GM12878 (cell line): ENCODE results near the gene GRIK3. TPM values are rescaled to one million over a fixed set of nuclear protein-coding genes. Genes with fewer than 3 reads are reported as not detected.

Source experiments
- ATAC-seq: fragments of 200-7000 bp; cut with Tn5 transposase; 3 replicates; pipeline ENCODE4 v1.9.1; 2020; ENCODE audit warnings: mild to moderate bottlenecking, moderate library complexity
- BruUV-seq: library from RNA; stranded (reverse); fragments of 400-500 nt; replicated peaks from 2 replicates; lab custom pipeline; 2021; lab: Mats Ljungman, UMichigan
- CTCF ChIA-PET: fragments of 300-600 bp; sonication (Branson Sonifier 250); formaldehyde crosslinking; extraction: SDS; loops from one replicate; lab custom pipeline; 2021; ENCODE audit warnings: inconsistent platforms; lab: Yijun Ruan, JAX
- POLR2A ChIA-PET: fragments of 350-600 bp; formaldehyde crosslinking; extraction: SDS; loops from one replicate; lab custom pipeline; 2021; ENCODE audit warnings: inconsistent platforms; lab: Charles Lee
- RAD21 ChIA-PET: fragments of 300-600 bp; sonication (Branson Sonifier 250); formaldehyde crosslinking; loops from one replicate; lab custom pipeline; 2023; ENCODE audit warnings: antibody characterized with exemption; ENCODE audit not compliant: unreplicated experiment; lab: Charles Lee
- SMC1A ChIA-PET: fragments of 300-600 bp; sonication (Branson Sonifier 250); formaldehyde crosslinking; loops from one replicate; lab custom pipeline; 2023; ENCODE audit not compliant: unreplicated experiment, uncharacterized antibody; lab: Charles Lee
- DNase-seq: peaks from one replicate; pipeline ENCODE4 v3.0.0-alpha.2; 2011; ENCODE audit warnings: low read depth, low spot score
- FAIRE-seq: peaks from 3 replicates; lab custom pipeline; 2011; peaks lifted over from hg19 to GRCh38; lab: Jason Lieb, UNC
- H2AFZ ChIP-seq: 2 replicates; pipeline ENCODE4 v1.6.0; 2011; ENCODE audit warnings: low read depth, low read length, control low read depth; ENCODE audit not compliant: control insufficient read depth
- H3K27ac ChIP-seq: 2 replicates; pipeline ENCODE4 v1.5.1; 2011; ENCODE audit warnings: control low read depth; ENCODE audit not compliant: control insufficient read depth, insufficient read depth
- H3K27me3 ChIP-seq, 2 experiments: replicated peaks in 1 of 2; 2 replicates each; pipeline versions ENCODE4 v1.6.0 to v1.6.1; 2011; ENCODE audit warnings: low read length in 1 of 2; ENCODE audit not compliant: control insufficient read depth in 2 of 2, insufficient read depth in 2 of 2
- H3K36me3 ChIP-seq, 2 experiments: 2 replicates each; pipeline ENCODE4 v1.5.1; 2011; ENCODE audit warnings: low read length in 1 of 2; ENCODE audit not compliant: control insufficient read depth in 2 of 2, insufficient read depth in 2 of 2
- H3K4me1 ChIP-seq: 2 replicates; pipeline ENCODE4 v1.6.1; 2011; ENCODE audit warnings: mild to moderate bottlenecking, low read length, moderate library complexity, mixed read lengths; ENCODE audit not compliant: control insufficient read depth, insufficient read depth
- H3K4me2 ChIP-seq: 2 replicates; pipeline ENCODE4 v1.6.0; 2011; ENCODE audit warnings: control low read depth; ENCODE audit not compliant: control insufficient read depth, insufficient read depth
- H3K4me3 ChIP-seq: fragments of 200-600 bp; sonication (generic); 2 replicates; pipeline ENCODE4 v1.5.1; 2016
- H3K79me2 ChIP-seq: 2 replicates; pipeline ENCODE4 v1.6.0; 2011; ENCODE audit warnings: low read length; ENCODE audit not compliant: control insufficient read depth, insufficient read depth
- H3K9ac ChIP-seq: 2 replicates; pipeline ENCODE4 v1.8.0; 2011; ENCODE audit warnings: low read length, control low read depth, mixed read lengths; ENCODE audit not compliant: control insufficient read depth, insufficient read depth
- H3K9me3 ChIP-seq: replicated peaks from 3 replicates; pipeline ENCODE4 v1.5.1; 2011; ENCODE audit warnings: mild to moderate bottlenecking, low read length; ENCODE audit not compliant: control insufficient read depth, insufficient read depth
- H4K20me1 ChIP-seq: 2 replicates; pipeline ENCODE4 v1.6.0; 2011; ENCODE audit not compliant: control insufficient read depth, insufficient read depth
- ASH2L ChIP-seq: fragments of 300-600, 200-600 bp; sonication (generic); IDR thresholded peaks from 2 replicates; pipeline ENCODE4 v1.6.1; 2017; ENCODE audit warnings: low read depth, mild to moderate bottlenecking, borderline replicate concordance
- CEBPB ChIP-seq, 2 experiments: fragments of 150-350 bp in 1 of 2; IDR thresholded peaks; 2 replicates each; pipeline ENCODE4 v1.6.1; 2012 to 2014; ENCODE audit warnings: low read depth in 2 of 2, low read length in 2 of 2, borderline replicate concordance in 1 of 2, inconsistent platforms in 1 of 2
- HDGF ChIP-seq: fragments of 450-650 bp; IDR thresholded peaks from 2 replicates; pipeline ENCODE4 v1.6.1; 2016; ENCODE audit warnings: antibody characterized with exemption
- JUND ChIP-seq: IDR thresholded peaks from 2 replicates; pipeline ENCODE4 v1.6.1; 2012; ENCODE audit warnings: low read depth, mild to moderate bottlenecking, low read length, improper control_type of control experiment, moderate library complexity
- NBN ChIP-seq: fragments of 450-650 bp; IDR thresholded peaks from 2 replicates; pipeline ENCODE4 v1.6.1; 2016
- NR2C1 ChIP-seq: fragments of 450-650 bp; IDR thresholded peaks from 2 replicates; pipeline ENCODE4 v1.6.1; 2017; ENCODE audit warnings: antibody characterized with exemption, mild to moderate bottlenecking, moderate library complexity
- POLR2AphosphoS2 ChIP-seq: IDR thresholded peaks from 2 replicates; pipeline ENCODE4 v1.6.1; 2011; ENCODE audit warnings: low read depth, mild to moderate bottlenecking, low read length, improper control_type of control experiment, moderate library complexity
- SREBF1 ChIP-seq: IDR thresholded peaks from 2 replicates; pipeline ENCODE4 v1.6.1; 2012; ENCODE audit warnings: mild to moderate bottlenecking, low read length
- STAT1 ChIP-seq: fragments of 450-650 bp; conservative IDR thresholded peaks from 2 replicates; pipeline ENCODE4 v1.6.1; 2014; ENCODE audit warnings: antibody characterized with exemption, mild to moderate bottlenecking
- TCF3 ChIP-seq: IDR thresholded peaks from 2 replicates; pipeline ENCODE4 v1.6.1; 2012; ENCODE audit warnings: low read depth, mild to moderate bottlenecking, low read length, borderline replicate concordance; ENCODE audit not compliant: insufficient read depth
- ZNF207 ChIP-seq: fragments of 450-650 bp; IDR thresholded peaks from 2 replicates; pipeline ENCODE4 v1.6.1; 2014; ENCODE audit warnings: antibody characterized with exemption, mild to moderate bottlenecking, borderline replicate concordance
- WGBS: methylation state at CpG from one replicate; pipeline ENCODE4 v1.1.6; 2016; ENCODE audit warnings: low lambda C conversion rate; ENCODE audit not compliant: insufficient replicate concordance, insufficient coverage; ENCODE audit errors: missing lambda C conversion rate; 5-methylcytosine and 5-hydroxymethylcytosine counted together
- in situ Hi-C: fragments of 300-500 bp; cut with MboI; formaldehyde crosslinking; loops from 9 replicates; pipeline ENCODE4 v1.14.3; 2018; ENCODE audit warnings: mixed read lengths
- intact Hi-C: fragments of 100-400 bp; cut with micrococcal nuclease; formaldehyde crosslinking; loops from one replicate; pipeline ENCODE4 v1.14.2; 2022; ENCODE audit not compliant: unreplicated experiment
- polyA plus RNA-seq, 11 experiments: library from polyadenylated mRNA; depleted of rRNA in 4 of 11; unstranded in 6 of 11; stranded (reverse) in 5 of 11; fragments of >200 nt; fragmentation: Nextera tagmentation in 4 of 11; fragmentation: Illumina TruSeq in 1 of 11; extraction: Ambion mirVana in 4 of 11; extraction: Trizol in 1 of 11; gene quantifications; 1 replicate in 1 of 11; 2 replicates in 10 of 11; pipeline versions ENCODE4 v1.2.1 to v1.2.3, GENCODE V29; 2011 to 2016; ENCODE audit warnings: inconsistent platforms in 2 of 11, missing spikeins in 2 of 11, low read depth in 1 of 11
- total RNA-seq, 4 experiments: library from RNA; depleted of rRNA in 3 of 4; stranded (reverse); fragments of >200 nt in 3 of 4; fragmentation: Illumina TruSeq in 1 of 4; extraction: Trizol in 1 of 4; gene quantifications; 2 replicates each; pipeline versions ENCODE4 v1.2.1 to v1.2.3, GENCODE V29; 2013 to 2021
- TF ChIP-seq, protein P1 (sequence below): fragments of 150-350 bp; IDR thresholded peaks from 2 replicates; pipeline ENCODE4 v1.6.1; 2014; ENCODE audit warnings: mild to moderate bottlenecking, low read depth, low read length
- TF ChIP-seq, protein P2 (sequence below): fragments of 450-650 bp; IDR thresholded peaks from 2 replicates; pipeline ENCODE4 v1.6.1; 2017; ENCODE audit warnings: antibody characterized with exemption, mild to moderate bottlenecking, moderate library complexity
- TF ChIP-seq, protein P3 (sequence below): fragments of 450-650 bp; IDR thresholded peaks from 2 replicates; pipeline ENCODE4 v1.6.1; 2017; ENCODE audit warnings: mild to moderate bottlenecking, moderate library complexity
- TF ChIP-seq, protein P4 (sequence below): fragments of 450-650 bp; IDR thresholded peaks from 2 replicates; pipeline ENCODE4 v1.6.1; 2016; ENCODE audit warnings: mild to moderate bottlenecking

The GRIK3 gene
- total and polyA plus RNA-seq, 10 of the 15 experiments (the other 5 are each of a cell fraction or from before 2014, with no cell fraction given) = not detected

DNA sequence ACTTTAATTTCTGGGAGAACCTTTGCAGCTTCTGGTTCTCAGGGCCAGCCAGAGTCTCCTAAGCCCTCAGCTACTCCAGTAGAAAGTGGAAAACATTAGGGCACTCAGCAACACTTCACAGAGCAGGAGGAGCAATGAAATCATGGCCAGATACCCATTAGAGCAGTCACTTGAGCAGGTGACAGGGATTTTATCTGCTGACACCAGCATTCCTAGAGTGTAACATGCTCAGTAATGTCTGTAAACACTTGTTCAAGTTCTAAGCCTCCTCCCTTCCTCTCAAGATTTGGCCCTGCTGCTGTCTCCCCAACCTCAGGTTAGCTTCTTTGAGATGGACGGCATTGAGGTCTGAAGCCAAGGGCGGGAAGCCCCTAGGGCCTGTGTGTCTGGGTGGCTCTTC, 218.0 kb downstream of the GRIK3 start:
- intact Hi-C loops = no loop called here
- ATAC-seq = no peak
- CTCF ChIA-PET = no interaction called here
- no peak overlapping the region for H3K4me3 ChIP-seq
- FAIRE-seq = no peak
- DNase-seq = no peak
- BruUV-seq = no TSS peak
- H3K27ac ChIP-seq = no peak overlapping the region
- SMC1A ChIA-PET = interaction anchor here (0.6 kb wide), 1 partner anchor 81 kb away, joined by 3 read pairs; no protein-coding TSS in a partner anchor
- H3K9me3 ChIP-seq = no peaks in the 10 kb centered on the region
- H3K27me3 ChIP-seq = peaks cover 0 to 3% of the 10 kb centered on the region in 2 experiments; a peak in 2 of 4 replicates
- 25% methylated on average over 2 of the region's 2 CpGs for WGBS
- RAD21 ChIA-PET = no interaction called here
- no peak overlapping the region for H2AFZ ChIP-seq
- H3K9ac ChIP-seq = no peak overlapping the region
- no peak overlapping the region for H3K4me2 ChIP-seq
- H3K79me2 ChIP-seq = no peaks in the 10 kb centered on the region
- POLR2A ChIA-PET = no interaction called here
- in situ Hi-C loops = no loop called here
- H3K4me1 ChIP-seq = no peaks in the 10 kb centered on the region
- H3K36me3 ChIP-seq = no peaks in the 10 kb centered on the region
- H4K20me1 ChIP-seq = no peaks in the 10 kb centered on the region
- TF ChIP-seq CEBPB (IDR thresholded peaks at IDR 0.05; ENCODE audit: borderline replicate concordance in 1 of 2, low read depth in 2 of 2, low read length in 2 of 2) = no peak
- no peak for TF ChIP-seq ASH2L
- no peak for TF ChIP-seq JUND
- no peak for TF ChIP-seq ZNF207
- no peak for TF ChIP-seq SREBF1
- TF ChIP-seq TCF3 = no peak
- TF ChIP-seq, protein P1, sequence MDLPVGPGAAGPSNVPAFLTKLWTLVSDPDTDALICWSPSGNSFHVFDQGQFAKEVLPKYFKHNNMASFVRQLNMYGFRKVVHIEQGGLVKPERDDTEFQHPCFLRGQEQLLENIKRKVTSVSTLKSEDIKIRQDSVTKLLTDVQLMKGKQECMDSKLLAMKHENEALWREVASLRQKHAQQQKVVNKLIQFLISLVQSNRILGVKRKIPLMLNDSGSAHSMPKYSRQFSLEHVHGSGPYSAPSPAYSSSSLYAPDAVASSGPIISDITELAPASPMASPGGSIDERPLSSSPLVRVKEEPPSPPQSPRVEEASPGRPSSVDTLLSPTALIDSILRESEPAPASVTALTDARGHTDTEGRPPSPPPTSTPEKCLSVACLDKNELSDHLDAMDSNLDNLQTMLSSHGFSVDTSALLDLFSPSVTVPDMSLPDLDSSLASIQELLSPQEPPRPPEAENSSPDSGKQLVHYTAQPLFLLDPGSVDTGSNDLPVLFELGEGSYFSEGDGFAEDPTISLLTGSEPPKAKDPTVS = no peak
- TF ChIP-seq, protein P2, sequence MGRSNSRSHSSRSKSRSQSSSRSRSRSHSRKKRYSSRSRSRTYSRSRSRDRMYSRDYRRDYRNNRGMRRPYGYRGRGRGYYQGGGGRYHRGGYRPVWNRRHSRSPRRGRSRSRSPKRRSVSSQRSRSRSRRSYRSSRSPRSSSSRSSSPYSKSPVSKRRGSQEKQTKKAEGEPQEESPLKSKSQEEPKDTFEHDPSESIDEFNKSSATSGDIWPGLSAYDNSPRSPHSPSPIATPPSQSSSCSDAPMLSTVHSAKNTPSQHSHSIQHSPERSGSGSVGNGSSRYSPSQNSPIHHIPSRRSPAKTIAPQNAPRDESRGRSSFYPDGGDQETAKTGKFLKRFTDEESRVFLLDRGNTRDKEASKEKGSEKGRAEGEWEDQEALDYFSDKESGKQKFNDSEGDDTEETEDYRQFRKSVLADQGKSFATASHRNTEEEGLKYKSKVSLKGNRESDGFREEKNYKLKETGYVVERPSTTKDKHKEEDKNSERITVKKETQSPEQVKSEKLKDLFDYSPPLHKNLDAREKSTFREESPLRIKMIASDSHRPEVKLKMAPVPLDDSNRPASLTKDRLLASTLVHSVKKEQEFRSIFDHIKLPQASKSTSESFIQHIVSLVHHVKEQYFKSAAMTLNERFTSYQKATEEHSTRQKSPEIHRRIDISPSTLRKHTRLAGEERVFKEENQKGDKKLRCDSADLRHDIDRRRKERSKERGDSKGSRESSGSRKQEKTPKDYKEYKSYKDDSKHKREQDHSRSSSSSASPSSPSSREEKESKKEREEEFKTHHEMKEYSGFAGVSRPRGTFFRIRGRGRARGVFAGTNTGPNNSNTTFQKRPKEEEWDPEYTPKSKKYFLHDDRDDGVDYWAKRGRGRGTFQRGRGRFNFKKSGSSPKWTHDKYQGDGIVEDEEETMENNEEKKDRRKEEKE = no peak
- no peak for TF ChIP-seq NR2C1
- TF ChIP-seq NBN = no peak
- TF ChIP-seq POLR2AphosphoS2 = no peak
- TF ChIP-seq, protein P3, sequence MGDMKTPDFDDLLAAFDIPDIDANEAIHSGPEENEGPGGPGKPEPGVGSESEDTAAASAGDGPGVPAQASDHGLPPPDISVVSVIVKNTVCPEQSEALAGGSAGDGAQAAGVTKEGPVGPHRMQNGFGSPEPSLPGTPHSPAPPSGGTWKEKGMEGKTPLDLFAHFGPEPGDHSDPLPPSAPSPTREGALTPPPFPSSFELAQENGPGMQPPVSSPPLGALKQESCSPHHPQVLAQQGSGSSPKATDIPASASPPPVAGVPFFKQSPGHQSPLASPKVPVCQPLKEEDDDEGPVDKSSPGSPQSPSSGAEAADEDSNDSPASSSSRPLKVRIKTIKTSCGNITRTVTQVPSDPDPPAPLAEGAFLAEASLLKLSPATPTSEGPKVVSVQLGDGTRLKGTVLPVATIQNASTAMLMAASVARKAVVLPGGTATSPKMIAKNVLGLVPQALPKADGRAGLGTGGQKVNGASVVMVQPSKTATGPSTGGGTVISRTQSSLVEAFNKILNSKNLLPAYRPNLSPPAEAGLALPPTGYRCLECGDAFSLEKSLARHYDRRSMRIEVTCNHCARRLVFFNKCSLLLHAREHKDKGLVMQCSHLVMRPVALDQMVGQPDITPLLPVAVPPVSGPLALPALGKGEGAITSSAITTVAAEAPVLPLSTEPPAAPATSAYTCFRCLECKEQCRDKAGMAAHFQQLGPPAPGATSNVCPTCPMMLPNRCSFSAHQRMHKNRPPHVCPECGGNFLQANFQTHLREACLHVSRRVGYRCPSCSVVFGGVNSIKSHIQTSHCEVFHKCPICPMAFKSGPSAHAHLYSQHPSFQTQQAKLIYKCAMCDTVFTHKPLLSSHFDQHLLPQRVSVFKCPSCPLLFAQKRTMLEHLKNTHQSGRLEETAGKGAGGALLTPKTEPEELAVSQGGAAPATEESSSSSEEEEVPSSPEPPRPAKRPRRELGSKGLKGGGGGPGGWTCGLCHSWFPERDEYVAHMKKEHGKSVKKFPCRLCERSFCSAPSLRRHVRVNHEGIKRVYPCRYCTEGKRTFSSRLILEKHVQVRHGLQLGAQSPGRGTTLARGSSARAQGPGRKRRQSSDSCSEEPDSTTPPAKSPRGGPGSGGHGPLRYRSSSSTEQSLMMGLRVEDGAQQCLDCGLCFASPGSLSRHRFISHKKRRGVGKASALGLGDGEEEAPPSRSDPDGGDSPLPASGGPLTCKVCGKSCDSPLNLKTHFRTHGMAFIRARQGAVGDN = no peak
- TF ChIP-seq HDGF = no peak
- no peak for TF ChIP-seq STAT1
- TF ChIP-seq, protein P4, sequence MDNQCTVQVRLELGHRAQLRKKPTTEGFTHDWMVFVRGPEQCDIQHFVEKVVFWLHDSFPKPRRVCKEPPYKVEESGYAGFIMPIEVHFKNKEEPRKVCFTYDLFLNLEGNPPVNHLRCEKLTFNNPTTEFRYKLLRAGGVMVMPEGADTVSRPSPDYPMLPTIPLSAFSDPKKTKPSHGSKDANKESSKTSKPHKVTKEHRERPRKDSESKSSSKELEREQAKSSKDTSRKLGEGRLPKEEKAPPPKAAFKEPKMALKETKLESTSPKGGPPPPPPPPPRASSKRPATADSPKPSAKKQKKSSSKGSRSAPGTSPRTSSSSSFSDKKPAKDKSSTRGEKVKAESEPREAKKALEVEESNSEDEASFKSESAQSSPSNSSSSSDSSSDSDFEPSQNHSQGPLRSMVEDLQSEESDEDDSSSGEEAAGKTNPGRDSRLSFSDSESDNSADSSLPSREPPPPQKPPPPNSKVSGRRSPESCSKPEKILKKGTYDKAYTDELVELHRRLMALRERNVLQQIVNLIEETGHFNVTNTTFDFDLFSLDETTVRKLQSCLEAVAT = no peak
